ENCODE results near the gene RNF115.

Gene RNF115

DNA sequence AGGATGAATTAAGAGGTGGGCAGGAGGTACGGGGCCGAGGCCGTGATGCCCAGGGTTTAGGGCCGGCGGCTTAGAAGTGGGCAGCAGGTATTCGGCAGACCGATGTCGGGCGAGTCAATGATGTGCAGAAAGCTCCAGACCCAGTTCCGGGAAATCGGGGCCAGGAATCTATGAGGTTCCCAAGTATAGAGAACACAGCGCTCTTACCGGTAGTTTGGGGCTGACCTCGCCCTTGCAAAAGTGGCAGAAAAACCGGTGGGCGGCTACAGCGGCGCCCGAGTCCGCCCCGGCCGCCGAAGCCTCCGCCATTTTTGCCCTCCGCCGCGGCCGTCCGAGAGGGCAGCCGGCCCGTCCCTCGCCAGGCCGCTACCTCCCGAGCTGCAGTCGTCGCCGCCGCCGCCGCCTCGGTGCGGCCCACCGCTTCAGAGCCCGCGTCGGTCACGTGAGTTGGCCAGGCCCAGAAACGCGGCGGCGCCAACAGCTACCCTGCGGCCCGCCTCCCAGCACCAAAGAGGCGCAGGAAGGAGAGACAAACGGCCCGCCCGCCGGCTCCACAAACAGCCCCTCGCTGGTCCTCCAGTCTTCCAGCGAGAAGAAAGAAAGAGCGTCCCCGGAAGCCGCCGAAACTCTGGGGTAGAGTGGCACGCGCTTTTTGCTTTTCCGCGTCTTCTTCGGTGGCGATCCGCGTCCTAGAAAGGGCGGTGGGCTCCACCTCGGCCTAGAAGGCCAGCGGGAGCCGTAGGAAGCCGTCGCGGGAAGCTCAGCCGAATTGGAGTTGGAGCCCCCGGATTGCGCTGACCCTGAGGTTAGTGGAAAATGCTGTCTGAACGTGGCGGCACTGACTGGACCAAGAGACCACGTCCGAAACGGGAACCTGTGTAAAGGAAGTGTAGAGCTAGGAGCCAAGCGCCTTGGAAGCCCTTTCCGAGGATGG is at the start of gene RNF115, which contains the start of gene POLR3C:
RNF115 (minus strand) TSS at position 531 of the 934 bp plus-strand sequence; CDS start at position 309, 222 bp downstream.
POLR3C (plus strand) TSS at position 636 of the 934 bp plus-strand sequence. CDS start 1,577 bp downstream, outside the sequence.
- Histone ChIP-seq H3K27me3 (ENCODE audit: control insufficient read depth in 1 of 2, insufficient read depth in 2 of 2, low read length in 2 of 2) (no peaks in the 10 kb centered on the region), H3K9me3 (ENCODE audit: control insufficient read depth in 1 of 2, low read length in 2 of 2) (no peaks in the 10 kb centered on the region), H3K4me1 (ENCODE audit: control insufficient read depth in 1 of 2, insufficient read depth in 2 of 2, low read length in 2 of 2) (peaks cover 8 to 12% of the 10 kb centered on the region in 2 donors), H3K4me3 (ENCODE audit: low read depth in 1 of 2, low read length in 2 of 2) (peak within 1 kb of the TSS; percentile 100), H3K27ac (ENCODE audit: low read depth, low read length) (peak within 1 kb of the TSS; percentile 89), H3K9ac (ENCODE audit: low read depth in 1 of 2, low read length in 2 of 2) (peak within 1 kb of the TSS; percentile 88 to 95), H3K36me3 (ENCODE audit: control insufficient read depth in 1 of 2, insufficient read depth in 2 of 2, low read length in 2 of 2) (peaks cover 23 to 27% of the 10 kb centered on the region in 2 donors)

DNA sequence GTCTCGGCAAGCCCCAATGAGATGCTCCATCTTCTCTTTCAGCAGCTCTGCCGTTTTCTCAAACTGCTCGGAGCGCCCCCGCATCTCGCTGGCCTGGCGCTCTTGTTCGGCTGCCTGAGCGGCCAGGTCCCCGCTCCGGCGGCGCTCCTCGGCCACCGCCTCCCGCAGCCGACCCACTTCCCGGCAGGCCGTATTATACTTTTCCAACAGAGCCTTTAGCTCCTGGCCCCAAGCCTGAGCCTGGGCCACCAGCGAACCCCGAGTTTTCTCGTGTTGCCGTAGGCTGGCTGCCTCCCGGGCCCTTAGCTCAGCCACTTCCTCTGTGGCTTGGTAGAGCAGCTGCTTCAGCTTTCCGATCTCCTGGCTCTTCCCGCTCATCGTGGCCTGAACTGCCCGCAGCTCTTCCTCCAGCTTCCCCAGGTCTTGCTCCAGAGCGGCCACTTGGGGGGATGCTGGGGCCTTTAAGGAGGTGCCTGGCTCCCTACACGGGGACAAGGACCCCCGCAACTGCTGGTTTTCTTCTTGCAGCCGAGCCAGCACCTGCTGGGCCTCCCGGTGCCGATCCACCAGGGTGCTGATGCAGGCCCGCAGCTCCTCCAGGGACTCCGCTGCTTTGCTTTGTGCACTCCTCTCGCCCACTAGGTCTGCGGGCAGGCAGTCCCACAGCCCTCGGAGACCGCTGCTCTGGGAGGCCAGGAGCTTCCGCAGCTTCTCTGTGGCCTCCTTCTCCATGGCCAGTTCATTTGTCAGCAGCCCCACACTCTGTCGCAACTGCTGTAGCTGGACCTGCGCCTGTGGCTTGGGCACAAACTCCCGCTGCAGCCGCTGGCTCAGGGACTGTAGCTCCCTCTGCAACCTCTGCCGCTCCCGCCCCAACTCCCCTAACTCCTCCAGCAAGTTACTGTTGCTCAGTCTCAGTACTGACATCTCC is 48.4 kb upstream of the RNF115 start:
- Histone ChIP-seq H3K4me1 (ENCODE audit: control insufficient read depth in 1 of 2, insufficient read depth in 2 of 2, low read length in 2 of 2) (peaks cover 5 to 7% of the 10 kb centered on the region in 2 donors), H3K36me3 (ENCODE audit: control insufficient read depth in 1 of 2, insufficient read depth in 2 of 2, low read length in 2 of 2) (no peaks in the 10 kb centered on the region), H3K27me3 (ENCODE audit: control insufficient read depth in 1 of 2, insufficient read depth in 2 of 2, low read length in 2 of 2) (peaks cover 5 to 6% of the 10 kb centered on the region in 2 donors), H3K4me3 (ENCODE audit: low read depth in 1 of 2, low read length in 2 of 2) (peak overlapping the region; percentile 60 to 69), H3K9ac (ENCODE audit: low read depth in 1 of 2, low read length in 2 of 2) (peak overlapping the region; percentile 46 to 70), H3K9me3 (ENCODE audit: control insufficient read depth in 1 of 2, low read length in 2 of 2) (no peaks in the 10 kb centered on the region), H3K27ac (ENCODE audit: low read depth, low read length) (no peak overlapping the region)

DNA sequence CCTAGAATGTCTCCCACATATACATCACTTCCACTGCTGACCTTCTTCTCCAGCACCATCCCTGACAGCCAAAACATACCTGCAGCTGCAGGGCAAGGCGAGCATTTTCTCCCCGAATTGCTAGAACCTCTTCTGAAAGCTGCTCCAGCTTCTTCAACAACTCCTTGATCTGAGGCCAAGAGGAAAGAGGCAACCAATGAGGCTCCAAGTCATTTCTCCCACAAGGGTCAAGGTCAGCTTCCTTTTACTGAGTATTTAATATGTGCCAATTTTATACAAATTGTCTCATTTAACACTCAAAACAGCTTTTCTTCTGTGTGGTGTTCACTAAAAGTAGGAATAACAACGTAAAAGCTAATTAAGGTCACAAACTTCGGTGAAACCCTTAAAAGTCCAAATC is 44.3 kb upstream of the RNF115 start:
- Histone ChIP-seq H3K4me3 (ENCODE audit: low read depth in 1 of 2, low read length in 2 of 2) (no peak overlapping the region), H3K27ac (ENCODE audit: low read depth, low read length) (no peak overlapping the region)

DNA sequence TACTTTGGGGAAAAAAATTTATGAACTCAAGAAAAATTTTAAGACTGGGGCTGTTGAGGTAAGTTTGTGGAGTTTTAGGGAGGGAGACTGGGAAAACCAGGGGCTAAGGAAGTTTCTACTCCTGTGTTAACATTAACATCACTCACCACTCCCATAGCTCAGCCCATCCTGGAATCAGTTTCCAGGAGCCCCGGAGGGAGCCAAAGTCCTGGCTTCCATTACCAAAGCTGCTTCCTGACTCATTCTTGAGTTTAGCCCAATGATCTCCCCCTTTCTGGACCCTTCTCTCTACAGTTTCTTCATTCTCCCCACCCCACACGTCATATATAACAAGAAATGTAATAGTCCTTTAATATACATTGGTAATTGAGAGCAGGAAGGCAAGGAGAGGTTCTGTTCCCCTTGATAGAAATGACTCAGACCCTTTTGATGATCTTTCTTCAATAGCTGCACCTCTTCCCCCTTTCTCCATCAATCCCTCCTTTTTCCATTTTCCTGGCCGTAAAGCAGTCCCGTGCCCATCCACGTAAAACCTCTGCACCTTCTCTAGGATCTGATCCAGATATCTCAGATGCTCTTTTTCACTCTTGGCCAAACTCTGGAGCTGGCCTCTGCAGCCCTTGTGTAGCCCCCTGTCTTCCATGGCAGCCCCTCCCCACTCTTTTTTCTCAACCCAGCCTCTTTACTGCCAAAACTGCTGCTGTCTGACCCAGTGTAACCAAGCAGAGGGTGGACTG is 39.6 kb upstream of the RNF115 start:
- Histone ChIP-seq H3K9ac (ENCODE audit: low read depth in 1 of 2, low read length in 2 of 2) (no peak overlapping the region), H3K36me3 (ENCODE audit: control insufficient read depth in 1 of 2, insufficient read depth in 2 of 2, low read length in 2 of 2) (no peaks in the 10 kb centered on the region), H3K9me3 (ENCODE audit: control insufficient read depth in 1 of 2, low read length in 2 of 2) (no peaks in the 10 kb centered on the region), H3K27me3 (ENCODE audit: control insufficient read depth in 1 of 2, insufficient read depth in 2 of 2, low read length in 2 of 2) (peaks cover 0 to 3% of the 10 kb centered on the region in 2 donors), H3K27ac (ENCODE audit: low read depth, low read length) (no peak overlapping the region), H3K4me1 (ENCODE audit: control insufficient read depth in 1 of 2, insufficient read depth in 2 of 2, low read length in 2 of 2) (peaks cover 5% of the 10 kb centered on the region in 2 donors), H3K4me3 (ENCODE audit: low read depth in 1 of 2, low read length in 2 of 2) (no peak overlapping the region)

More for the DNA sequence above, 44.3 kb upstream of the RNF115 start:
- Histone ChIP-seq H3K9ac (ENCODE audit: low read depth in 1 of 2, low read length in 2 of 2) (no peak overlapping the region), H3K27me3 (ENCODE audit: control insufficient read depth in 1 of 2, insufficient read depth in 2 of 2, low read length in 2 of 2) (peaks cover 5 to 10% of the 10 kb centered on the region in 2 donors), H3K36me3 (ENCODE audit: control insufficient read depth in 1 of 2, insufficient read depth in 2 of 2, low read length in 2 of 2) (no peaks in the 10 kb centered on the region), H3K9me3 (ENCODE audit: control insufficient read depth in 1 of 2, low read length in 2 of 2) (no peaks in the 10 kb centered on the region), H3K4me1 (ENCODE audit: control insufficient read depth in 1 of 2, insufficient read depth in 2 of 2, low read length in 2 of 2) (peaks cover 5 to 7% of the 10 kb centered on the region in 2 donors)

DNA sequence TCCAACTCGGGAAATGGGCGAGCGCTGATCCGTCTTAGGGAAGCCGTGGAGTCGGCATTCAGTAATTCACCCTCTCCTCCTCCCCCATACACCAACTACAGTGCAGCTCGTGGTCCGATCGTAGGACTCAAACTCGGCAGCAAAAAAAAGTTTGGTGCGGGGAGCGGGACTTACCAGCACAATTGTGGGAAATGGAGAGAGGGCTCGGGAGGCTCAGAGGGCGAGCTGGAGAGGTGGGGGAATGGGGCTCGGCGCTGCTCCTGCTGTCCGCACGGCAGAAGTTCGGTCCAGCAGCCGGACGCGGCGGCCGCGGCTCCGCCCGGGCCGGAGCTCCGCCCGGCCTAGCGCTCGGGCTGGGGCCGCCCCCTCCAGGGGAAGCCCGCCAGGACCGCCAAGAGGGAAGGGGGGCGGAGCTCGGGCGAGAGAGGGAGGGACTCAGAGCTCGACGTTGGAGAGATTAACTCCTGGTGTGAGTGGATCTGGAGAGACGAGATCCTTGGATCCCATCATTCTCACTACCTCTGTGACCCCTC is 35.7 kb upstream of the RNF115 start:
- peaks cover 7 to 21% of the 10 kb centered on the region in 2 donors for H3K36me3 ChIP-seq (ENCODE audit: control insufficient read depth in 1 of 2, insufficient read depth in 2 of 2, low read length in 2 of 2)
- no peaks in the 10 kb centered on the region for H3K9me3 ChIP-seq (ENCODE audit: control insufficient read depth in 1 of 2, low read length in 2 of 2)
- H3K4me1 ChIP-seq (ENCODE audit: control insufficient read depth in 1 of 2, insufficient read depth in 2 of 2, low read length in 2 of 2) = peaks cover 12 to 17% of the 10 kb centered on the region in 2 donors
- H3K4me3 ChIP-seq (ENCODE audit: low read depth in 1 of 2, low read length in 2 of 2) = peak overlapping the region; percentile 80 to 92
- H3K27me3 ChIP-seq (ENCODE audit: control insufficient read depth in 1 of 2, insufficient read depth in 2 of 2, low read length in 2 of 2) = no peaks in the 10 kb centered on the region
- peak overlapping the region; percentile 60 for H3K27ac ChIP-seq (ENCODE audit: low read depth, low read length)
- H3K9ac ChIP-seq (ENCODE audit: low read depth in 1 of 2, low read length in 2 of 2) = peak overlapping the region; percentile 59 to 76

DNA sequence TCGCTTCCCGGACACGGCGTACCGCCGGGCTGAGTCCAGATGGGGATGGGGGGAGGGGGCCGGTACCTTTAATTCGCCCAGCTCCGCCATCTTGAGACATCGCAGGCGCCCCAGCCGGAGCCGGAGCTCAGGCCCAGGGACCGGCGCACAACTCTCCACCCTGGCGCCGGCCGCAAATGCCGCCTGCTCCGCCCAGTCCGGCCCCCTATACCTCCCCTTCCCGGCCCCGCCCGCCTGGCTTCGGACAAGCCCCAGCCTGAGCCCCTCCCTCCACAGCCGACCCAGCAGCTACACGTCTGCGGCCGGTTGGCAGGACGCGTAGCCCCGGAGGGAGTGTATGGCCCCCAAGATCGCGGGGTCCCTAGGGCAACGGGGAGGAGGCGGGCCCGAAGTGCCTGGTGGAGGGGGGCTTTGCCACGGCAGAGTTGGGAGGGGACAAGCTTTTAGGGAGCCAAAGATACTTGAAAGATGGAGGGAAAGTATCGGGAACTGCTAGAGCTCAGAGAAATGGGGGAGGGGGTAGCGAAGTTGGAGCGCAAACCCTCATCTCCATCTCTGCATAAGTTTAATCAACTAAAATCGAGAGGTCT is 35.1 kb upstream of the RNF115 start, which contains the start of gene PIAS3:
PIAS3 (minus strand) TSS at position 181 of the 590 bp plus-strand sequence; CDS start at position 90, 91 bp downstream.
- no peaks in the 10 kb centered on the region for H3K27me3 ChIP-seq (ENCODE audit: control insufficient read depth in 1 of 2, insufficient read depth in 2 of 2, low read length in 2 of 2)
- H3K4me1 ChIP-seq (ENCODE audit: control insufficient read depth in 1 of 2, insufficient read depth in 2 of 2, low read length in 2 of 2) = peaks cover 12 to 17% of the 10 kb centered on the region in 2 donors
- H3K4me3 ChIP-seq (ENCODE audit: low read depth in 1 of 2, low read length in 2 of 2) = peak within 1 kb of the TSS; percentile 80 to 92
- peaks cover 8 to 25% of the 10 kb centered on the region in 2 donors for H3K36me3 ChIP-seq (ENCODE audit: control insufficient read depth in 1 of 2, insufficient read depth in 2 of 2, low read length in 2 of 2)
- H3K27ac ChIP-seq (ENCODE audit: low read depth, low read length) = peak within 1 kb of the TSS; percentile 60
- peak within 1 kb of the TSS; percentile 63 to 76 for H3K9ac ChIP-seq (ENCODE audit: low read depth in 1 of 2, low read length in 2 of 2)
- no peaks in the 10 kb centered on the region for H3K9me3 ChIP-seq (ENCODE audit: control insufficient read depth in 1 of 2, low read length in 2 of 2)

DNA sequence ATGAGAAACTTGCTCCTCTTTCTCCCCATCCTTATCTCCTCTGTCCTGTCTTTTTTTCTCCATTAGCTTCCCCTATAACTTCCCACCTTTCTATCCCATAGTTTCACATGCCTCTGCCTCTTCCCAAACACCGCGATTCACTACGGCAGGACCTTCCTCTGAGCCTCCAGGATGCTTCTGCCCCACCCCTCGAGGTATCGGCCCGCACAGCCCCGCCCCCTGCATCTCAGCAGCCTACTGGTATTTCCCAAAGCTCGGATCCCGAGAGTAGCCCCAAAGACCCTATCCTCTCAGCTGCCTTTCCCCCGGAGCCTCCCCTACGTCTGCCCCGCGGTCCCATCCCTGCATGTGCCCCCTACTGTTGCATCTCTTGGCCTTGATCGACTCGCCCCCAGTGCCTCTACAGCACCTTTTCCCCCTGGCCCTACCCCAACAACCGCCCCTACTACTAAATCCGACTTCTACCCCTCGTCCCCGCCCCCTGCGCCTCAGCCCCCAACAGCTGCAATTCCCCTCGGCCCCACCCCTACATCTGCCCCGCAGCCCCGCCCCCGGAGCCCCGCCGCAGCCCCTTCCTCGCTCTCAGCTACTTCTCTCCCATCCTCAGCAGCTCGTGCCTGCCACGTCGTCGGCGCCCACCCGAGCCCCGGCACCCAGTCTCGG is 34.5 kb upstream of the RNF115 start:
- no peaks in the 10 kb centered on the region for H3K27me3 ChIP-seq (ENCODE audit: control insufficient read depth in 1 of 2, insufficient read depth in 2 of 2, low read length in 2 of 2)
- peaks cover 14 to 32% of the 10 kb centered on the region in 2 donors for H3K36me3 ChIP-seq (ENCODE audit: control insufficient read depth in 1 of 2, insufficient read depth in 2 of 2, low read length in 2 of 2)
- no peak overlapping the region for H3K27ac ChIP-seq (ENCODE audit: low read depth, low read length)
- H3K9me3 ChIP-seq (ENCODE audit: control insufficient read depth in 1 of 2, low read length in 2 of 2) = no peaks in the 10 kb centered on the region
- H3K4me1 ChIP-seq (ENCODE audit: control insufficient read depth in 1 of 2, insufficient read depth in 2 of 2, low read length in 2 of 2) = peaks cover 12 to 17% of the 10 kb centered on the region in 2 donors
- peak overlapping the region; percentile 63 to 76 for H3K9ac ChIP-seq (ENCODE audit: low read depth in 1 of 2, low read length in 2 of 2)
- H3K4me3 ChIP-seq (ENCODE audit: low read depth in 1 of 2, low read length in 2 of 2) = peak overlapping the region; percentile 80 to 92

DNA sequence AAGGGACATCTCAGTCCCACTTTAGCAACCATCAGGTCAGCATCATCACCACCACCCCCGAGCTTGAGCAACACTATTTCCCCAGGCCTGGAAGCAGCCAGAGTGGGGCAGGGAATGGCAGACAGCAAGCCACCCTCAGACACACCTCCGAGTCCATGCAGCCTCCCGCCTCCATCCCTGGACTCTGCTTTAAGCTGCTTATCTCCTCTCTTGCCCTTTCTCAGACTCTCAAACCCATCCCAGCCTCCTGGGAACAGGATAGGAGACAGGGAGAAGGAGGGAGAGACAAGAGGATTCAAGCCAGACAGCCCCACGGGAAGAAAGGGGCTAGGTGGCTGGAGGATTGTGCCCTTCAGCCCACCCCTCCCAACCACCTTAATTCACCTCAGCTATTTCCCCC is 33.3 kb upstream of the RNF115 start:
- Histone ChIP-seq H3K4me3 (ENCODE audit: low read depth in 1 of 2, low read length in 2 of 2) (no peak overlapping the region), H3K4me1 (ENCODE audit: control insufficient read depth in 1 of 2, insufficient read depth in 2 of 2, low read length in 2 of 2) (peaks cover 12 to 17% of the 10 kb centered on the region in 2 donors), H3K27me3 (ENCODE audit: control insufficient read depth in 1 of 2, insufficient read depth in 2 of 2, low read length in 2 of 2) (no peaks in the 10 kb centered on the region), H3K27ac (ENCODE audit: low read depth, low read length) (no peak overlapping the region), H3K9me3 (ENCODE audit: control insufficient read depth in 1 of 2, low read length in 2 of 2) (no peaks in the 10 kb centered on the region), H3K36me3 (ENCODE audit: control insufficient read depth in 1 of 2, insufficient read depth in 2 of 2, low read length in 2 of 2) (peaks cover 14 to 36% of the 10 kb centered on the region in 2 donors), H3K9ac (ENCODE audit: low read depth in 1 of 2, low read length in 2 of 2) (no peak overlapping the region)

Measured in duodenal mucosa (tissue), 2 donors.